HG02870 (cell line): ENCODE measurements around the gene SSBP4.

Experiments used
- ATAC-seq: cut with Tn5 transposase; IDR thresholded peaks from one replicate; pipeline ENCODE4 v1.9.1; 2021; ENCODE audit warnings: mild to moderate bottlenecking, moderate library complexity; ENCODE audit not compliant: unreplicated experiment

The SSBP4 gene

DNA sequence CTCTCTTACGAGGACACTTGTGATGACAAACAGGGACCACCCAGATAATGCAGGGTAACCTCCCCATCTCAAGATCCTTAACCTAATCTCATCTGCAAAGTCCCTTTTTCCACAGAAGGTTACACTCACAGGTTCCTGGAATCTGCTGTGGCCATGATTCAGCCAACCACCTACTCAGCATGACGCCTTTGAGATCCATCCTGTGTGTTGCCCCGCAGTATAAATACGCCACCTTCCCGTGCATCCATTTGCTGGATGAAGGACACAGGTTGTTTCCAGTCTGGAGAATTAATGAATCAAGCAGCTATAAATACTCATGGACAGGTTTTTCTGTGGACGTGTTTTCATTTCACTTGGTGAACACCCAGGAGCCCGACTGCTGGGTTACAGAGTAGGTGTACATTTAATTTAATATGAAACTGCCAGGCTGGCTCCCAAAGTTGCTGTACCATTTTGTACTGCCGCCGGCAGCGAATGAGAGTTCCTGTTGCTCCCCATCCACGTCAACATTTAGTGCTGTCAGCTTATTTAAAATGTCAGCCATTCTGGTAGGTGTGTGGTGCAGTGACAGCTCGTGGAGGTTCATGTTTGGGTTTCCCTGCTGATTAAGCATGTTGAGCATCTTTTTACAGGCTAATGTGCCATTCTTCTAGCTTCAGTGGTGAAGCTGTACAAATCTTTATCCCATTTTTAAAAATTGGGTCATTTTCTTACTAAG lies 62.5 kb downstream of the SSBP4 start:
- no peak for ATAC-seq

DNA sequence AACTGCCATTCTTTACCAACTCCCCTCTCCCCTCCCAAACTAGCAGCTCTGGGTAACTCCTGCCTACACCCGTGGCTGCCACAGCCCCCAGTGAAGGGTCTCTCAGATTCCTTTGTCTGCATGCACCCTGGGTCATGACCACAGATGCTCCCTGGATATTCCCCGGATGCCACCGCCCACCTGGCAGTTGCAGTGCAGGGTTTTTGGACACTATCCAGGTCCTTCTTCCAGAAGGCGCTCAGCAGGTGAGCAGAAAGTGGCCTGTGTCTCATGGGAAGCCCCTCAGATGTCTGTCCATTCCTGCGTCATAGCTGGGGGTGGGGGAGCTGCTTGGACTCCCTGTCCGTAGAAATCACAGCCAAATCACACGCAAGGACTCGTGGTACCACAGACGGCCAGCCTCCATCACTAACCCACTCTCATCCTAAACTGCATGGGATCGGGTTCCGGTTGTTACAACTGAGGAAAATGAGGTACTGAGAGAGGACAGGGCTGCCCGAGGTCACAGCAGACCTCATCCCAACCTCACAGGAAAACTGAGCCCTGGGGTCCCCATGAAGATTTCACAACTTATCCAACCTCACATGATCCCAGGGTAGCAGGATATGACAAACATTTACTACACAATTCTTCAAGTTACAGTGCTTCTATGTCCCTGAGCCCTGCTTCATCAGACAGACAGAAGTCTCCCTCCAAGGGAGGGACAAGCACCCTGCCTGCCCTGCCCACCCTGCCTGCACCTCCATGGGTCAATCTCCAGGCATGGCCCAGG lies 64.1 kb downstream of the SSBP4 start:
- ATAC-seq: no peak
